Stimulated activated CD4-positive, alpha-beta T cell treated with anti-CD3 and anti-CD28 coated beads, Interleukin-4, amount 100 ng/mL, for 48 hours (primary cell): ENCODE measurements around the gene TAGLN.
"Not testable (repeated sequence)": the region's sequence is repeated elsewhere in the genome, so short reads cannot be mapped to it uniquely, and the experiment has no call there.

Source experiments
- DNase-seq, 2 donors: peaks; one replicate each; pipeline ENCODE4 v3.0.0-alpha.2; 2020; ENCODE audit warnings: low read depth in 2 of 2

Gene TAGLN

DNA sequence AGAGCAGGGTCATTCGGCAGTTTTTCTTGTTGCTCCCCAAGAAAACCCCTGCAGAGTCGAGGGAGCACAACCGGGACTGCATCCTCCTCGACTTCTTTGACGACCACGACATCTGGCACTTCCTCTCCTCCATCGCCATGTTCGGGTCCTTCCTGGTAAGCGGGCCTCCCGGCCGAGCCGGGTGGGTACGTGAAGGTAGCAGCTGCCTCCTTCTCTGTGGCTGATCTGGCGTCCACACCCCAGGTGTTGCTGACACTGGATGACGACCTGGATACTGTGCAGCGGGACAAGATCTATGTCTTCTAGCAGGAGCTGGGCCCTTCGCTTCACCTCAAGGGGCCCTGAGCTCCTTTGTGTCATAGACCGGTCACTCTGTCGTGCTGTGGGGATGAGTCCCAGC lies 3.4 kb upstream of the TAGLN start:
- no peak for DNase-seq

- no peak for DNase-seq
Observed at GRCh38 chr11:117197006-117197405, 2.2 kb upstream of the TAGLN start.

- no peak for DNase-seq
Observed at GRCh38 chr11:117197516-117198456, 1.4 kb upstream of the TAGLN start.

GRCh38 chr11:117198613-117199012 lies 557 bp upstream of the TAGLN start:
- DNase-seq, result no peak

- no peak for DNase-seq
Observed at GRCh38 chr11:117199916-117200812, 994 bp downstream of the TAGLN start.

DNA sequence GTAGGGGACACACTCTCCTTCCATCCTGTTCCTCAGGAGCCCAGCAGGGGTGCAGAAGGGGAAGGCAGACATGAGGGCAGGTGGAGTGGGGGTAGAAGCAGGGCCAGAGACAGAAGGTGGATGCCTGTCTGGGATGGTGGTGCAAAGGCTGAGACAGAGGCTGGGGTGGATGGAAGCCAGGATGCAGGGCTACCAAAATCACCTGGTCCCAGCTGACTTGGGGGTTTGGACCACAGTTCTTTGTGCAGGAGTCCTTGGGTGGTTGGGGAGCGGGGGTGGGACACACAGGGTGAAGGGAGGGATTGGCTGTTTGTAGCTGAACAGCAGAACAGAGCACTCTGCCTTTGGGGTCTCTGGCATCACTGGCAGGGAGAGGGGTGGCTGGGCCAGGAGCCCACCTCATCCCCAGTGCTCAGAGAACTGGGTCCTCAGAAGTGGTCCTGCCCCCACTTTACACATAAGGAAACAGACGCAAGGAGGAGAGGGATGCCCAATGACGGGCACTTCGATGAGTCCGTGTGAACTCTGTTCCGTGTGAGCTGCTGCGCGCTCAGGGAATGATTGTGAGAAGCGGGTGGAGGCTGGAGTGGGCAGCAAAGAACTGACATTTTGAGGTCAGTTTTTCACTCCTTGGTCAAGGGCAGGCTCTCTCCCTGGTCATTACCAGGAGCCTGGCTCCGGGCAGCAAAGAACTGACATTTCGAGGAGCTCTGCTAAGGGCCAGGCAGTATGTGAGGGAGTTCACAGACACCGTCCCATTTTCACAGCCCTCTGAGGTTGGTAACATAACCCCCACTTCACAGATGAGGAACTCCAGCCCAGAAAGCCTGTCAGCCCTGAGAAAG lies 1.9 kb downstream of the TAGLN start:
- no peak for DNase-seq

DNA sequence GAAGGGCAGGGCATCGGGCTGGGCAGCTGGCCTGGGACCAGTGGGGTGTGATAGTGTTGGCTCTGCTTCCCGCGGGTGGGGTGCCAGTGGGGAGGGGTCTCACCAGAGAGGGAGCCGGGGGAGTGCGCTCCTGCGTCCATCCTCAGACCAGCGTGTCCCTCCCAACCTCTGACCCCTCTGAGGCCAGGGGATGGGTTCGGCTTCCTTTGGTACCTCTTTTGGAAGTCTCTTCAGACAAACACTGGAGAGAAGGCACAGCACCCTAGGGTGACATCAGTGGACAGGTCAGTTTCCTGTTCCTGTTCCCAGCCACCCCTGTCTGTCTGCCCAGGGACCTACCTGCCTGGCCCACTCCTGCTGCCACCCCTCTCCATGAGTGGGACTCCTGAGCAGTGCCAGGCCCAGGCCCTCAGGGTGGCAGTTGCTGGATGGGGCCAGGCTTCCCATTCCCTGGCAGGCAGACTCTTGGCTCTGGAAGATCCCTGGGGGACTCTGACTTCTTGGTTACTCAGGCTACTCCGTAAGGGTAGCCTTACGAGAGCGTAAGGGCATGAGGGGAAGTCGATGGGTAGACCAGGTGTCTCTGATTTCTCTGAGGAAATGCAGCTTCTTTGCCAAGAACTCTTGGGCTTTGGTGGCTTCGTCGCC lies 2.6 kb downstream of the TAGLN start:
- no peak for DNase-seq

DNA sequence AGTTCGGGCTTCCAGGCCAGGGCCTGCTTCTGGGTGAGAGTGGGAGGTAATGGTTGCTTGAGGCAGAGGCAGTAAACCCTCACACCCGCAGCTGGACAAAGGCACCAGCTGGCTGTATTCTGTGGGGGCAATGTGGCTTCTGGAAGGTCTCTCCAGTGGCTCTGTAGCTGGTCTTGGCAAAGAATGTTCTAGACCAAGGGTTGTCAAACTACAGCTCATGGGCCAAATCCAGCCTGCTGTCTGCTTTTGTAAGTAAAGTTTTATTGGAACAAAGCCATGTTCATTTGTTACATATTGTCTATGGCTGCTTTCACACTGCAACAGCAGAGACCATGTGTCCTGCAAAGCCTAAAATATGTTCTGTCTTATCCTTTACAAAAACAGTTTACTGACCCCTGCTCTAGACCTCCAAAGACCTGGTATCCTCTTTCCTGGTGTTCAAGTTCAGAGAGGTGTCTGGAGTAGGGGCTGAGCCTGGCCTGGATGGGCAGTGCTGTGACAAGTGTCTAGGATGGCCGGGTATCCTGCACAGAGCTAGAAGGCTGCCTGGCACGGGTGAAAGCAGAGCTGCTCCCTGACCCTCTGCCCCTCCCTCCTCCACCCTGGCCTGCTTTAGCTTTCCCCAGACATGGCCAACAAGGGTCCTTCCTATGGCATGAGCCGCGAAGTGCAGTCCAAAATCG lies 3.4 kb downstream of the TAGLN start:
- no peak for DNase-seq

- no peak for DNase-seq
Observed at GRCh38 chr11:117203069-117203407, 3.9 kb downstream of the TAGLN start.

- DNase-seq, result no peak
Observed at GRCh38 chr11:117204283-117205080, 5.3 kb downstream of the TAGLN start.

DNA sequence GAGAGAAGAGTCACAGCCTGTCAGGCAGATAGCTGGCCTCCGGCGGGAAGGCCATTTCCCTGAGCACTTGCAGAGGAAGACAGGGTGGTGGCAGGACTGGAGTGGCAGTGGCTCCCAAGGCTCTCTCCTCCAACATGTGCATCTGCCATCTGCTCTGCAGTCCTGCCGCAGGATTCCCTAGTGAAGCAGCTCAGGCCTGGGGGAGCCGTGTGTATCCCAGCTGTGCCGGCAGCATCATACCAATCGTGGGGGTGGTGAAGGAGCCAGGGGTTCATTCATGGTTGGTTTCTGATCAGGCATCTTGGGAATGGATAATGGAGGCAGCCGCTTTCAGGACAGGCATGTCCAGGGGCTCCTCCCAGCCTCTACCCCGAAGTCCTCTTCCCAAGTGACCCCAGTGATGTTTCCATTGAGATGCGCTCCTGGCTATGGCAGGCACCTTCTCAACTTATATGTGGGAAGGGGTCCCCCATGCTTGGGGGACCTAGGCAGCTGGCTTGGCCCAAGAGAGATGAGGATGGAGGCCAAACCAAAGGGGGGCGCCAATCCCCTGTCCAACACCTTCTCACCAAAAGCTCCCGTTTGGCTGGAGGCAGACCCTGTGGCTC lies 6.1 kb downstream of the TAGLN start:
- no peak for DNase-seq

- DNase-seq, result not testable (repeated sequence)
Observed at GRCh38 chr11:117206111-117206510, 6.9 kb downstream of the TAGLN start.

DNA sequence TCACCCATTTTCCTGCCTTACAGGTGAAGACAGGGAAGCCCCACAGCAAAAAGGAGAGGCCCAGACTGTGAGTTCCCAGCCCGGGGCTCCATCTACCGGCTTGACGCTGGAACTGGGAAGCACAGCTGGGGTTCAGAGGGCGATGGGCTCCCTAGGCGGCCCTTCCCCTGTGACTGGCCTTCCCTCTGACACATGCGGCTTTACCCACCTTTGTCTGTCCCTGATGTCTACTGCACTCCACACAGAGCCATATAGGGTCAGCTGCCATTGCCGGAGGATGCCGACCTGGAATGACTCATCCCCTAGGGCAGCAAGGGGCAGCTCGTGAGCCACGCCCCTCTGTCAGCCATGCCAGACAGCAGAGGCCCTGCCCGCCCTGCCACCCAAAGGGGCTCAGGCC lies 7.7 kb downstream of the TAGLN start:
- not testable (repeated sequence) for DNase-seq

GRCh38 chr11:117207481-117207880 lies 8.3 kb downstream of the TAGLN start:
- DNase-seq, result not testable (repeated sequence)

DNA sequence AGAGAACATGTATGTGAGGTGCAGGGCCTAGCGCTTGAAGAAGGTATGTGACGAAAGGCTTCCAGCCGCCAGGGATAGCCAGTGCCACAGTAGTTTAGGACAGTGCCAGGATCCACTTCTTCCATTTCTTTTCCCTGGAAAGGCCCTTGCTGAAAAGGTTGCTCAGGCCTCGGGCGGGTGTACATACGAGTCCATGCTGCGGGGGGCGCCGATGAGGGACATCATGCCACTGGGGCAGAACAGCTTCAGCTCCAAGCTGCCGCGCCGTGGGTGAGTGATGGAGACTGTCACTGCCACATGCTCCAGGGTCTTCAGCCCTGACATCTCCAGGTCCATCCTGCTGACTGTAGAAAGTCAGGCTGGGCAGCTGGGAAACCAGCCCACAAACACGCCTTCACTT lies 9.5 kb downstream of the TAGLN start:
- DNase-seq, result not testable (repeated sequence)

DNA sequence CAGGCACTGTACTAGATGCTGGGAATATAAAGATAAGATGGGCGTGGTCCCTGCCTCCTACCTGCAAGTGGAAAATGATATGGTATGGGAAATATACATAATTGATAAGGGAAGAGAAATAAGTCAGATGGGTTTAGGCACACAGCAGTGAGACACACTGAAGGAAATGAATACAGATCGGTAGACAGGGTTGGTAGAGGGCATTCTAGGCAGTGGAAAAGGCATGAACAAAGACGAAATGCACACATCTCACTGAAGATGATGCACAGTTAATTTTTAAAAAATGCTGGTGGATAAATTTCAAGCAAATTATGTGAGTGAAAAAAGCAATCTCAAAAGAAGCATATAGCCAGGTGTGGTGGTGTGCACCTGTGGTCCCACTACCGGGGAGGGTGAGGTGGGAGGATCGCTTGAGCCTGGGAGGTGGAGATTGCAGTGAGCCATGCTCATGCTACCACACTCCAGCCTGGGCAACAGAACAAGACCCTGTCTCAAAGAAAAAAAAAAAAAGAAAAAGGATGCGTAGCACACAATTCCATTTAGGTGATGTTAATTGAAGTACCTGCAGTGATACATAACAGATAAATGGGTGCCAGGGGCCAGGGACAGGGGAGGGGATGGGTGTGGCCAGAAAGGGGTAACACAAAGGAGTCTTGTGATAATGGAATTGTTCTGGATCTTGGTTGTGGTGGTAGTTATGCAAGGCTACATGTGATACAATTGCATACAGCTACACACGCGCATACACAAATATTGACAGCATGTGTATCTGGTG lies 10.4 kb downstream of the TAGLN start:
- DNase-seq, result not testable (repeated sequence)

DNA sequence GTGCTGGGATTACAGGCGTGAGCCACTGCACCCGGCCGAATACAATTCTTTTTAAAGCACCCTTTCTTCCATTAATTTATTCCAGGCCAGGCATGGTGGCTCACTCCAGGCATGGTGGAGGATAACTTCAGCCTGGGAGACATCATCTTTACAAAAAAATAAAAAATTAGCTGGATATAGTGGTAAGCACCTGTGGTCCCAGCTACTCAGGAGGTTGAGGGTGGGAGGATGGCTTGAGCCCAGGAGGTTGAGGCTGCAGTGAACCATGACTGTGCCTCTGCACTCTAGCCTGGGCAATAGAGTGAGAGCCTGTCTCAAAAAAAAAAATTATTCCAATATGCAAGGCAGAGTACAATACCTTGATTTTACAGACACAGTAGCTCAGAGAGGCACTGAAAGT lies 11.4 kb downstream of the TAGLN start:
- no peak for DNase-seq

DNA sequence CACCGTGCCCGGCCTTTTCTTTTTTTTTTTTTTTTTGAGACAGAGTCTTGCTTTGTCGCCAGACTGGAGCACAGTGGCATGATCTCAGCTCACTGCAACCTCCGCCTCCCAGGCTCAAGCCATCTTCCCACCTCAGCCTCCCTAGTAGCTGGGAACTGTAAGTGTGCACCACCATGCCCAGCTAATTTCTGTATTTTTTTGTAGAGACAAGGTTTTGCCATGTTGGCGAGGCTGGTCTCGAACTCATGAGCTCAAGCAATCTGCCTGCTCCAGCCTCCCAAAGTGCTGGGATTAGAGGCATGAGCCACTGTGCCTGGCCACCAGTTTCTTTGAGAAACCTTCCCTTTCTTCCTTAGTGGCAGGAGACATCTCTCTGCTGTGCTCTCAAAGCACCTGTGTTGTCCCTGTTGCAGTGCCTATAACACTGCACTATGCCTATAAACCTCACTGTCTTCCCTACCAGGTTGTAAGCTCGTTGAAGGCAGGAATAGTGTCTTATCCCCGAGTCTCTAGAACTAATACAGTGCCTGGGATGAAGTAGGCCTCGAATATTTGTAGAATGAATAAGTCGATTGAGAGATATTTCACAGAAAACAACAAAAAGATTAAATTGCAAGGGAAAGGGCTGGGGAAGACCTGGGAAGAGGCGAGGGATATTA lies 13.7 kb downstream of the TAGLN start:
- DNase-seq, result no peak
